ENCODE results near the gene SEMA5B.

Gene SEMA5B

DNA sequence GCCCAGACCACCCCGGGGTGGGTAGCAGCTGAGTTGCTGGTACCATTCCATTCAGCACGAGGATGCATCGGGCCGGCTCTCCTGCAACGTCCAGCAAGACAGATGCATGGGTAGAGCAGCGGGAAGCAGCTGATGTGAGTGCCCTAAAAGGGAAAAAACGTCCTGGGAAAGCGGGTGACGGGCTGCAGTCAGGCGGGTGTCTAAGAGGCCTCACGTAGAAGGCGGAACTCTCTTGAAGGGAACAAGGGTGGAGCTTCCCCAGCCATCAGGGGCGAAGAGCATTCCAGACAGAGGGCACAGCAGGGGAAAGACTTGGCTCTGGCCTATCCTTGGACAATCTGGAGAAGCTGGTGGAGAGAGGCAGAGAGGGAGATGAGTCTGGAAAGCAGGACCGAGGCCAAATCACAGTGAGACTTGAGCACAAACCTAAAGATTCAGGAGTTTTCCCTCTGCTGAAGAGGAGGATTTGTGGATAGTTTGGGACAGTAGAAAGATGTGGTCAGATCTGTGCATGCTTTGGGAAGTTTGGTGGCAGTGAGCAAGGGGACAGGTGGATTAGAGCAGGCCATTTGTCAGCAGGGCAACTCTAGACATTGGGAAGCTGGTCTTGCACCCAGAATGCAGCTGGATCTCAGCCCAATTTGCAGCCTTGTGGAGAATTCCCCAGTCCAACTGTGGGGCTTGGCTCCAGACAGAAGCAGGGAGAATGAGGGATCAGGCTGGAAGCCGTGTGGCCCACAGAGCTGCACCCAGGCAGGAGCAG, 70.7 kb downstream of the SEMA5B start:
- DNase-seq (ENCODE audit: low read depth) = no peak
- no peak overlapping the region for H3K4me3 ChIP-seq (ENCODE audit: low read length)
- TF ChIP-seq, protein P1, sequence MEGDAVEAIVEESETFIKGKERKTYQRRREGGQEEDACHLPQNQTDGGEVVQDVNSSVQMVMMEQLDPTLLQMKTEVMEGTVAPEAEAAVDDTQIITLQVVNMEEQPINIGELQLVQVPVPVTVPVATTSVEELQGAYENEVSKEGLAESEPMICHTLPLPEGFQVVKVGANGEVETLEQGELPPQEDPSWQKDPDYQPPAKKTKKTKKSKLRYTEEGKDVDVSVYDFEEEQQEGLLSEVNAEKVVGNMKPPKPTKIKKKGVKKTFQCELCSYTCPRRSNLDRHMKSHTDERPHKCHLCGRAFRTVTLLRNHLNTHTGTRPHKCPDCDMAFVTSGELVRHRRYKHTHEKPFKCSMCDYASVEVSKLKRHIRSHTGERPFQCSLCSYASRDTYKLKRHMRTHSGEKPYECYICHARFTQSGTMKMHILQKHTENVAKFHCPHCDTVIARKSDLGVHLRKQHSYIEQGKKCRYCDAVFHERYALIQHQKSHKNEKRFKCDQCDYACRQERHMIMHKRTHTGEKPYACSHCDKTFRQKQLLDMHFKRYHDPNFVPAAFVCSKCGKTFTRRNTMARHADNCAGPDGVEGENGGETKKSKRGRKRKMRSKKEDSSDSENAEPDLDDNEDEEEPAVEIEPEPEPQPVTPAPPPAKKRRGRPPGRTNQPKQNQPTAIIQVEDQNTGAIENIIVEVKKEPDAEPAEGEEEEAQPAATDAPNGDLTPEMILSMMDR (IDR thresholded peaks at IDR 0.05; ENCODE audit: insufficient read depth, low read depth, low read length, missing control alignments) = no peak

DNA sequence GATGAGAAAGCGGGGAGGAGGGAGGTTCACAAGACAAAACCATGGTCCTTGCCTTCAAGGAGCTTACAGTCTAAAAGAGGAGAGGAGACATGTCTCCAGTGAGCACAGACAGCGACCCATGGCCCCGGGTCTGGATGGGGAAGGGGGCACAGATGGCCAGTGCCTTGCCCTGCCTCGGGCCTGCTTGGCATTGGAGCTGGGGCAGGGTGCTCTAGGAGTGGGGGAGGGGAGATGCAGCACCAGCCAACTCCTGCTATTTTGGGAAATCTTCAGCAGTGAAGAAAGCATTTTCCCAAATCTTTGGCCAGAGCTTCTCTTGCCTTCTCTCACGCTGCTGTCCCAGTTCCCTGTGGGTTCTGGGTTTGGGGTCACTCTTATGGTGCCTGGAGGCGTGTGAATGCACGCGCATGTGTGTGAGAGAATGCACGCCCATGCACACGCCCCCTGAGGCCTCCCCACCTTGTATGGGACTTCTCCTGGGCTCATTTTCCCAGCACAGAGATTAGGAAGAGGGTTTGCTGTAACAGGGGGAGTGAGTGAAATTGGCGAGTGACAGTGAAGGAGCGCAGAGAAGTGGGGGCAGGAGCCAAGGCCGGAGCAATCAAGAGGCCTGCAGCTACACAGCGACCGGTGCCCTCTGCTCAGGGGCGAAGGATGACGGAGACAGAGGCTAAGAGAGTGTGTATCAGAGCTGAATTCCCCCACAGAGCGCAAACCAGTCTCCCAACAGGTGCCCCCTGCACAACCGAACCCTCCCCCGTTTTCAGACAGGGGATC, 71.5 kb downstream of the SEMA5B start:
- TF ChIP-seq, protein P1 (IDR thresholded peaks at IDR 0.05; ENCODE audit: insufficient read depth, low read depth, low read length, missing control alignments) = no peak
- DNase-seq (ENCODE audit: low read depth) = no peak
- no peak overlapping the region for H3K4me3 ChIP-seq (ENCODE audit: low read length)

DNA sequence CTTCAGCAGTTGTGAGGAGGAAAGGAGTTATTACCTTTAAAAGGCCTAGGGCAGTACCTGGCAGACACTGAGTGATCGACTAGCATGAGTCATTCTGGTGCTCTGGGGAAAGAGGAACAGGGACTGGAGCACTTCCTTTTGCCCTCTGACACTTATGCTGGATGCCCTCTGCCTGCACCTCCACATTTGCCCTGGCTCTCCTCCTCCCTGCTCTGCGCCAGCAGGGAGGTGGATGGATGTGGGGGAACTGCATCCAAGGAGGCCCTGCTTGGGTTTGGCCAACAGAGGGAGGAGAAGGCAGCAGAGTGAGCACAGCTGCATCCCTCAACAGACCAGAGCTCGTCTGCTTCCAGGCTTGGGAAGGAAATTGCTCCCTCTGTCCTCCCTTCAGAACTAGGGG, 75.0 kb downstream of the SEMA5B start:
- no peak overlapping the region for H3K4me3 ChIP-seq (ENCODE audit: low read length)
- DNase-seq (ENCODE audit: low read depth) = peak; percentile 87

GRCh38 chr3:122948408-122948807, 79.2 kb downstream of the SEMA5B start:
- H3K4me3 ChIP-seq (ENCODE audit: low read length) = no peak overlapping the region
- DNase-seq (ENCODE audit: low read depth) = no peak
- TF ChIP-seq, protein P1 (IDR thresholded peaks at IDR 0.05; ENCODE audit: insufficient read depth, low read depth, low read length, missing control alignments) = no peak

More for the DNA sequence above, 75.0 kb downstream of the SEMA5B start:
- TF ChIP-seq, protein P1 (IDR thresholded peaks at IDR 0.05; ENCODE audit: insufficient read depth, low read depth, low read length, missing control alignments) = peak; percentile 7

GRCh38 chr3:122947738-122948137, 79.8 kb downstream of the SEMA5B start:
- DNase-seq (ENCODE audit: low read depth) = peak; percentile 52
- TF ChIP-seq, protein P1 (IDR thresholded peaks at IDR 0.05; ENCODE audit: insufficient read depth, low read depth, low read length, missing control alignments) = no peak

GRCh38 chr3:122947196-122947595, 80.4 kb downstream of the SEMA5B start:
- TF ChIP-seq, protein P1 (IDR thresholded peaks at IDR 0.05; ENCODE audit: insufficient read depth, low read depth, low read length, missing control alignments) = no peak
- DNase-seq (ENCODE audit: low read depth) = no peak
- H3K4me3 ChIP-seq (ENCODE audit: low read length) = no peak overlapping the region

More at GRCh38 chr3:122947738-122948137, 79.8 kb downstream of the SEMA5B start:
- no peak overlapping the region for H3K4me3 ChIP-seq (ENCODE audit: low read length)
